ENCODE results near the gene KCP. TPM values are rescaled to one million over a fixed set of nuclear protein-coding genes. Genes with fewer than 3 reads are reported as not detected.
"Not testable (repeated sequence)": the region's sequence is repeated elsewhere in the genome, so short reads cannot be mapped to it uniquely, and the experiment has no call there.

The KCP gene
- total RNA-seq, 1 experiment from 2014 or later: 9.9 TPM

DNA sequence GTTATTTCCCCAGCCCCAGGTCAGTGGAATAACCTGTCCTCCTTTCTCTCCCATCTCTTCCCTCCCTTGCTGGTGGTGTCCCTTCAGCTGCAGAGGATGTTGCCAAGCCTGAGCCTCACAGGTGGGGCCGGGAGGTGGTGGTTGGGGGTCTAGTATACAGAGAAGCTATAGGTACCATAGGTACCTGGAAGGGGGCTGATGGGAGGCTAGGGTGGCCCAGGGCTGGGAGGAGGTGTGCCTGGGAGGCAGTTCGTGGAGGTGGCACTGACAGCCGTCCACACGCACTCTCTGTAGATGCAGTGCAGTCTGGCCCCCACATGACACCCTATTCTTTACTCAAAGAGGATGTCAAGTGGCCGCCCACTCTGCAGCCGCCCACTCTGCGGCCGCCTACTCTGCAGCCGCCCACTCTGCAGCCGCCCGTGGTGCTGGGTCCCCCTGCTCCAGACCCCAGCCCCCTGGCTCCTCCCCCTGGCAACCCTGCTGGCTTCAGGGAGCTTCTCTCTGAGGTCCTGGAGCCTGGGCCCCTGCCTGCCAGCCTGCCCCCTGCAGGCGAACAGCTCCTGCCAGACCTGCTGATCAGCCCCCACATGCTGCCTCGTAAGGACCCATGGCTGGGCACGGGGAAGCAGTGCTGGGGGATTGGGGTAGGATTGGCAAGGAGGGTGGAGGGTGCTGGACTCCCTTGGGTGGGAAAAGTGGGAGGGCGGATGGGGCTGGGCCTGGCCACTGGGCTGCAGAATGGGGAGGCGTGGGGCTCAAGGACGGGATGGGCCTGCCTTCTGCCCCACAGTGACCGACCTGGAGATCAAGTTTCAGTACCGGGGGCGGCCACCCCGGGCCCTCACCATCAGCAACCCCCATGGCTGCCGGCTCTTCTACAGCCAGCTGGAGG is 36.7 kb upstream of the KCP start:
- no peak overlapping the region for H3K4me2 ChIP-seq
- H3K9me2 ChIP-seq (ENCODE audit: insufficient read depth): no peaks in the 10 kb centered on the region
- intact Hi-C loops (cut with micrococcal nuclease; ENCODE audit: unreplicated experiment): no loop called here
- no peaks in the 10 kb centered on the region for H3K27me3 ChIP-seq (ENCODE audit: insufficient read depth, low read depth)
- BruUV-seq (replicated peaks): no TSS peak
- no peak overlapping the region for H2AFZ ChIP-seq
- H4K20me1 ChIP-seq (ENCODE audit: insufficient read depth): no peaks in the 10 kb centered on the region
- H3K27ac ChIP-seq: no peak overlapping the region
- no peak for DNase-seq
- POLR2A ChIA-PET (ENCODE audit: unreplicated experiment): no interaction called here
- H3K4me1 ChIP-seq (replicated peaks; ENCODE audit: insufficient read depth): no peaks in the 10 kb centered on the region
- no peaks in the 10 kb centered on the region for H3K36me3 ChIP-seq (ENCODE audit: low read depth)
- 0 out of 2 replicates have a peak, but pooled peaks cover 5% of the 10 kb centered on the region for H3F3A ChIP-seq (ENCODE audit: insufficient read depth, low read depth)
- no peak for TF ChIP-seq EZH2 (IDR thresholded peaks at IDR 0.05; ENCODE audit: low read depth)
- TF ChIP-seq, protein P1, sequence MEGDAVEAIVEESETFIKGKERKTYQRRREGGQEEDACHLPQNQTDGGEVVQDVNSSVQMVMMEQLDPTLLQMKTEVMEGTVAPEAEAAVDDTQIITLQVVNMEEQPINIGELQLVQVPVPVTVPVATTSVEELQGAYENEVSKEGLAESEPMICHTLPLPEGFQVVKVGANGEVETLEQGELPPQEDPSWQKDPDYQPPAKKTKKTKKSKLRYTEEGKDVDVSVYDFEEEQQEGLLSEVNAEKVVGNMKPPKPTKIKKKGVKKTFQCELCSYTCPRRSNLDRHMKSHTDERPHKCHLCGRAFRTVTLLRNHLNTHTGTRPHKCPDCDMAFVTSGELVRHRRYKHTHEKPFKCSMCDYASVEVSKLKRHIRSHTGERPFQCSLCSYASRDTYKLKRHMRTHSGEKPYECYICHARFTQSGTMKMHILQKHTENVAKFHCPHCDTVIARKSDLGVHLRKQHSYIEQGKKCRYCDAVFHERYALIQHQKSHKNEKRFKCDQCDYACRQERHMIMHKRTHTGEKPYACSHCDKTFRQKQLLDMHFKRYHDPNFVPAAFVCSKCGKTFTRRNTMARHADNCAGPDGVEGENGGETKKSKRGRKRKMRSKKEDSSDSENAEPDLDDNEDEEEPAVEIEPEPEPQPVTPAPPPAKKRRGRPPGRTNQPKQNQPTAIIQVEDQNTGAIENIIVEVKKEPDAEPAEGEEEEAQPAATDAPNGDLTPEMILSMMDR (conservative IDR thresholded peaks at IDR 0.05): no peak; the same call in 1 of the 2 replicates
- CTCF ChIA-PET: interaction anchor here (0.5 kb wide), 1 partner anchor 33 kb away, joined by 3 read pairs; no protein-coding TSS in a partner anchor
- no peaks in the 10 kb centered on the region for H3K9me3 ChIP-seq (ENCODE audit: insufficient read depth, low read depth)
- H3K79me2 ChIP-seq (ENCODE audit: low read depth): no peaks in the 10 kb centered on the region
- H3K4me3 ChIP-seq: no peak overlapping the region

DNA sequence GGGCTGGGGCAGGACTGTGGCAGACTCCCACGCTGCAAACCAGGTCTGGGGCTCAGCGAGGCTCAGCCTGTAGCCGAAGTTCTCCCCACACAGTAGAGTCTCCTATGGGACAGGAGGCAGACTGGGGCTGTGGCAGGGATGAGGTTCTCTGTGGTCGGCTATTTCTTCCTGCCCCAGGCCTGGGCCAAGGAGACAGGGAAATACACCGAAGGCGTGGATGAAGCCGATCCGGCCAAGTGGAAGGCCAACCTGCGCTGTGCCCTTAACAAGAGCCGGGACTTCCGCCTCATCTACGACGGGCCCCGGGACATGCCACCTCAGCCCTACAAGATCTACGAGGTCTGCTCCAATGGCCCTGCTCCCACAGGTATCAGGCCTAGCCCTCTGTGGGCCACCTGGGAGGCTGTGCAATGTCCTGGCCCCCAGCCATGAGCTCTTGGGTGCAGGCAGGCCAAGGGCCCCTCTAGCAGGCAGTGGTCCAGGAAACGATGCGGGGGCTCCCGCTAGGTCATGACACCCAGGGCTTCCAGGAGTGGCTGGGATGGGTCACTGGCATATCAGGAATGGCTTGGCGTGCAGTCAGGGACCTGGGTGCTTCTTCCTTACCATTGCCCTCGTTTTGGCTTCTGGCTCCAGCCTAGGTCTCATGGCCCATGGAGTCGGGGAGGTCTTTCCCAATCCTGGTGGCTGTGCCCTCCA is 35.3 kb upstream of the KCP start:
- H3K4me1 ChIP-seq (replicated peaks; ENCODE audit: insufficient read depth): no peaks in the 10 kb centered on the region
- TF ChIP-seq, protein P1 (conservative IDR thresholded peaks at IDR 0.05): no peak
- no peak for TF ChIP-seq EZH2 (IDR thresholded peaks at IDR 0.05; ENCODE audit: low read depth)
- ChIA-PET POLR2A (ENCODE audit: unreplicated experiment) (no interaction called here), CTCF (no interaction called here)
- H3K9me2 ChIP-seq (ENCODE audit: insufficient read depth): no peaks in the 10 kb centered on the region
- no peak overlapping the region for H2AFZ ChIP-seq
- H3K9me3 ChIP-seq (ENCODE audit: insufficient read depth, low read depth): no peaks in the 10 kb centered on the region
- intact Hi-C loops (cut with micrococcal nuclease; ENCODE audit: unreplicated experiment): no loop called here
- H3K27ac ChIP-seq: no peak overlapping the region
- 0 out of 2 replicates have a peak, but pooled peaks cover 5% of the 10 kb centered on the region for H3F3A ChIP-seq (ENCODE audit: insufficient read depth, low read depth)
- H4K20me1 ChIP-seq (ENCODE audit: insufficient read depth): no peaks in the 10 kb centered on the region
- H3K79me2 ChIP-seq (ENCODE audit: low read depth): no peaks in the 10 kb centered on the region
- H3K4me2 ChIP-seq: no peak overlapping the region
- H3K36me3 ChIP-seq (ENCODE audit: low read depth): no peaks in the 10 kb centered on the region
- no peak for DNase-seq
- no TSS peak for BruUV-seq (replicated peaks)
- no peak overlapping the region for H3K4me3 ChIP-seq
- no peaks in the 10 kb centered on the region for H3K27me3 ChIP-seq (ENCODE audit: insufficient read depth, low read depth)

DNA sequence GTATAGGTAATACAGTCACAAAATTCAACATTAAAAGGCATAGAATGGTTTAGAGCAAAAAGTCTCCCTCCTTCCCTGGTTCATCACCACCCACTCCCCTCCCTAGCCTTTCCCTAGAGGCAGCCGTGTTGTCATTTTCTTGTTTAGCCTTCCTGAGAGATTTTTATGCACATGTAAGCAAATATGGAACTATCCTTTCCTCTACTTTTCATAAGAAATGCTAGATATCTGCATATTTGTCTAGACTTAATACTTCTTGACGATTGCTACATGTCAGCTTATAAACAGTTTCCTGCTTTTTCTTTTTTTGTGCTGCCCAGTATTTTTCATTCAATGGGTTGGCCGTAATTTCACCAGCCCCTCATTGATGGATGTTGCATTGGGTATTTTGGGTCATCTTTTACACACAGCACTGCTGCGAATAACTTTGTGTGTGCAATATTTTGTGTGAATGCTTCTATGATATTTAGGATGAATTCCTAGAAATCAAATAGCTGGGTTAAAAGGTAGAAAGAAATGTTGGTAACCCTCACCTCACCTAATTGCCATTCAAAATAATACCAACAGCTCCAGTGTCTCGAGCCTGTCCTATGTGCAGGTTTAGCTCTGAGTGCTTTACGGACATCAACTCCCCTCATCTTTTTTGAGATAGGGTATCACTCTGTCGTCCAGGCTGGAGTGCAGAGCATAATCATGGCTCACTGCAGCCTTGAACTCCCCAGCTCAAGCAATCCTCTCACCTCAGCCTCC is 34.2 kb upstream of the KCP start:
- no peak for DNase-seq
- Histone ChIP-seq H2AFZ (no peak overlapping the region), H3K27ac (no peak overlapping the region), H4K20me1 (ENCODE audit: insufficient read depth) (no peaks in the 10 kb centered on the region), H3K4me2 (no peak overlapping the region), H3K9me3 (ENCODE audit: insufficient read depth, low read depth) (no peaks in the 10 kb centered on the region), H3K27me3 (ENCODE audit: insufficient read depth, low read depth) (no peaks in the 10 kb centered on the region), H3K36me3 (ENCODE audit: low read depth) (no peaks in the 10 kb centered on the region), H3K4me3 (no peak overlapping the region), H3F3A (ENCODE audit: insufficient read depth, low read depth) (0 out of 2 replicates have a peak, but pooled peaks cover 5% of the 10 kb centered on the region), H3K79me2 (ENCODE audit: low read depth) (no peaks in the 10 kb centered on the region), H3K9me2 (ENCODE audit: insufficient read depth) (no peaks in the 10 kb centered on the region), H3K4me1 (replicated peaks; ENCODE audit: insufficient read depth) (no peaks in the 10 kb centered on the region)
- ChIA-PET CTCF (no interaction called here), POLR2A (ENCODE audit: unreplicated experiment) (interaction anchor here (0.7 kb wide), 1 partner anchor 8 kb away, joined by 3 read pairs; no protein-coding TSS in a partner anchor)
- TF ChIP-seq EZH2 (IDR thresholded peaks at IDR 0.05; ENCODE audit: low read depth): no peak
- TF ChIP-seq, protein P1 (conservative IDR thresholded peaks at IDR 0.05): no peak
- no TSS peak for BruUV-seq (replicated peaks)
- intact Hi-C loops (cut with micrococcal nuclease; ENCODE audit: unreplicated experiment): no loop called here

DNA sequence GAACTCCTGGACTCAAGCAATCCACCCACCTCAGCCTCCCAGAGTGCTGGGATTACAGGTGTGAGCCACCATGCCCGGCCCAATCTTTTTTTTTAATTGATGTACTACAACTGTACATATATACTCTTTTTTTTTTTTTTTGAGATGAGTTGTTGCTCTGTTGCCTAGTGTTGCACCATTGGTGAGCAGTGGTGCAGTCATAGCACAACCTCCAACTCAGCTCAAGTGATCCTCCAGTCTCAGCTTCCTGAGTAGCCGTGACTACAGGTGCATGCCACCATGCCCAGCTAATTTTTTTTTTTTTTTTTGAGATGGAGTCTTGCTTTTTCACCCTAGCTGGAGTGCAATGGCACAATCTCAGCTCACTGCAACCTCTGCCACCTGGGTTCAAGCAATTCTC is 32.7 kb upstream of the KCP start:
- H3K4me2 ChIP-seq; H3K27ac ChIP-seq; DNase-seq; H3K9me2 ChIP-seq (ENCODE audit: insufficient read depth); H3F3A ChIP-seq (ENCODE audit: insufficient read depth, low read depth); H3K9me3 ChIP-seq (ENCODE audit: insufficient read depth, low read depth); H3K27me3 ChIP-seq (ENCODE audit: insufficient read depth, low read depth); BruUV-seq (replicated peaks); POLR2A ChIA-PET (ENCODE audit: unreplicated experiment); H3K36me3 ChIP-seq (ENCODE audit: low read depth); intact Hi-C loops (cut with micrococcal nuclease; ENCODE audit: unreplicated experiment); H3K4me1 ChIP-seq (replicated peaks; ENCODE audit: insufficient read depth); H3K79me2 ChIP-seq (ENCODE audit: low read depth); H3K4me3 ChIP-seq; H2AFZ ChIP-seq; H4K20me1 ChIP-seq (ENCODE audit: insufficient read depth): not testable (repeated sequence)
- CTCF ChIA-PET: interaction anchor here (0.6 kb wide), 1 partner anchor 44 kb away, joined by 6 read pairs; no protein-coding TSS in a partner anchor

Measured in PC-9 (cell line).